ENCODE data around the gene CYP26C1. TPM values are rescaled to one million over a fixed set of nuclear protein-coding genes. Genes with fewer than 3 reads are reported as not detected.

Gene CYP26C1
- total and polyA plus RNA-seq, 2 of the 13 experiments (the other 11 are each of a cell fraction or from before 2014, with no cell fraction given): 0.02 TPM; not detected in 1

GRCh38 chr10:93073539-93074146 lies 13.0 kb downstream of the CYP26C1 start, which contains the start of gene CYP26A1:
TSS of gene CYP26A1 (plus strand) at chr10:93073893. CDS start at chr10:93073935, 42 bp downstream.
- in situ Hi-C loops (cut with HindIII; ENCODE audit: extremely low pct_ligation_motif_present, low pct_unique_long_range_greater_than_20kb): loop anchor here (10.0 kb wide), 1 partner anchor 221 kb away; no protein-coding TSS in a partner anchor
- H2AFZ ChIP-seq (ENCODE audit: low read length): no peak within 1 kb of the TSS
- no peaks in the 10 kb centered on the region for H3K9me3 ChIP-seq (ENCODE audit: low read length)
- FAIRE-seq: no peak
- H3K27me3 ChIP-seq (ENCODE audit: control insufficient read depth in 1 of 2, insufficient read depth in 2 of 2, low read length in 2 of 2): peaks cover 11 to 56% of the 10 kb centered on the region in 2 experiments
- H3K79me2 ChIP-seq (ENCODE audit: insufficient read depth, low read length): no peaks in the 10 kb centered on the region
- peaks cover 36% of the 10 kb centered on the region for H3K4me1 ChIP-seq (ENCODE audit: insufficient read depth, low read length)
- H4K20me1 ChIP-seq (ENCODE audit: insufficient read depth, low read length): no peaks in the 10 kb centered on the region
- no peak within 1 kb of the TSS for H3K27ac ChIP-seq (ENCODE audit: extremely low read length, insufficient read depth, low read length)
- no peak within 1 kb of the TSS for H3K9ac ChIP-seq (ENCODE audit: insufficient read depth, low read depth, low read length)
- CTCF ChIA-PET (ENCODE audit: low intra/inter-chr PET ratio, low total read pairs): interaction anchor here (0.9 kb wide), 1 partner anchor 189 kb away, joined by 4 read pairs; no protein-coding TSS in a partner anchor
- H3K4me2 ChIP-seq (ENCODE audit: low read depth, low read length): peak within 1 kb of the TSS; percentile 89
- peak within 1 kb of the TSS; percentile 56 to 77 (median 58) for H3K4me3 ChIP-seq (replicated peaks in 1 of 3; ENCODE audit: insufficient read depth in 1 of 3, low read depth in 2 of 3, low read length in 3 of 3)
- WGBS (ENCODE audit: low lambda C conversion rate): under 1% methylated on average over 14 of the region's 52 CpGs
- POLR2A ChIA-PET: no interaction called here
- ATAC-seq: peak; percentile 64
- DNase-seq (ENCODE audit: low spot score): no peak
- H3K36me3 ChIP-seq (replicated peaks in 1 of 2; ENCODE audit: control insufficient read depth in 1 of 2, insufficient read depth in 2 of 2, low read length in 2 of 2): no peaks in the 10 kb centered on the region
- no TSS peak for BruUV-seq (replicated peaks)
- intact Hi-C loops (cut with micrococcal nuclease; ENCODE audit: unreplicated experiment): loop anchor here (2.0 to 10.0 kb wide), 3 partner anchors 67 to 284 kb away; no protein-coding TSS in a partner anchor
- peak; percentile 56 for TF ChIP-seq HNRNPLL (IDR thresholded peaks at IDR 0.05; ENCODE audit: low read depth, low read length, poor library complexity, severe bottlenecking)
- TF ChIP-seq ZFP91 (CRISPR knock-in tag; IDR thresholded peaks at IDR 0.05; ENCODE audit: borderline replicate concordance): peak; percentile 11; the same call in 1 of the 2 replicates
- no peak for TF ChIP-seq CSRNP1 (CRISPR knock-in tag; IDR thresholded peaks at IDR 0.05)
- TF ChIP-seq RBM39 (IDR thresholded peaks at IDR 0.05; ENCODE audit: low read depth, low read length, poor library complexity, severe bottlenecking): peak; percentile 13
- TF ChIP-seq ZNF564 (CRISPR knock-in tag; IDR thresholded peaks at IDR 0.05): 0 out of 2 replicates have a peak, but pooled peaks have one; percentile 30
- TF ChIP-seq U2AF2 (IDR thresholded peaks at IDR 0.05; ENCODE audit: low read depth, low read length): no peak
- TF ChIP-seq PLSCR1 (CRISPR knock-in tag; IDR thresholded peaks at IDR 0.05; ENCODE audit: borderline replicate concordance): no peak
- 0 out of 2 replicates have a peak, but pooled peaks have one; percentile 8 for TF ChIP-seq GABPB1 (CRISPR knock-in tag; IDR thresholded peaks at IDR 0.05)
- peak; percentile 24; the same call in 1 of the 2 replicates for TF ChIP-seq UBTF (CRISPR knock-in tag; IDR thresholded peaks at IDR 0.05)
- TF ChIP-seq MYPOP (CRISPR knock-in tag; IDR thresholded peaks at IDR 0.05): peak; percentile 88
- TF ChIP-seq FOXJ3 (CRISPR knock-in tag; IDR thresholded peaks at IDR 0.05; ENCODE audit: borderline replicate concordance): no peak
- no peak for TF ChIP-seq CAMTA2 (CRISPR knock-in tag; IDR thresholded peaks at IDR 0.05; ENCODE audit: borderline replicate concordance)
- 0 out of 2 replicates have a peak, but pooled peaks have one; percentile 24 for TF ChIP-seq RBFOX2 (IDR thresholded peaks at IDR 0.05; ENCODE audit: low read depth, low read length)
- TF ChIP-seq KDM5B (CRISPR knock-in tag; IDR thresholded peaks at IDR 0.05; ENCODE audit: borderline replicate concordance): peak; percentile 10; the same call in 1 of the 2 replicates
- TF ChIP-seq NFYC (CRISPR knock-in tag; IDR thresholded peaks at IDR 0.05): no peak
